NT2/D1 (cell line): ENCODE data around the gene JAM2.

Experiments
- YY1 ChIP-seq: IDR thresholded peaks from 2 replicates; pipeline ENCODE4 v1.6.1; 2011; ENCODE audit not compliant: insufficient read length, insufficient read depth
- ZNF274 ChIP-seq: IDR thresholded peaks from 2 replicates; pipeline ENCODE4 v1.6.1; 2011; ENCODE audit warnings: mild to moderate bottlenecking, low read depth, low read length

DNA sequence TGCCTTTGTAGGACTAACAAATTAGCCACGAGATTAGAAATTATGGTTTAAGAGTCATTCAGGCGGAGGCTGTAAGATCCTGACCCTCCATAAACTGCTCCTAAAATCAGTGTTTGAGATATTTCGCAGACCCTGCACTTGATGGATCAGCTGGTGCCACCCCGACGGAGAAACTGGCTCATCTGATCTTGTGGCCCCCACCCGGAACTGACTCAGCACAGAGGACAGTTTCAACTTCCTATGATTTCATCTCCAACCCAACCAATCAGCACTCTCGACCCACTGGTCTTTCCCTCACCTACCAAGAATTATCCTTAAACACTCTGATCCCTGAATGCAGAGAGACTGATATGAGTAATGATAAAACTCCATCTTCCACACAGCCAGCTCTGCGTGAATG, 3.7 kb upstream of the JAM2 start:
- TF ChIP-seq ZNF274 (no peak), YY1 (no peak)
